NCI-H146 treated with DMSO at 0.1 percent for 48 hours (cell line): ENCODE results near the gene HMX3.
A peak's percentile ranks its signal among the peaks of the same experiment; 100 is the strongest.

Source experiments
- DNase-seq: peaks from one replicate; lab custom pipeline; 2025; ENCODE audit not compliant: unreplicated experiment; lab: John Stamatoyannopoulos, UW

The HMX3 gene

GRCh38 chr10:123146894-123147634 lies 11.3 kb downstream of the HMX3 start:
- DNase-seq = no peak

- DNase-seq = no peak
These were observed 12.1 kb downstream of the HMX3 start, which contains the start of gene HMX2 for GRCh38 chr10:123147635-123148413. Gene HMX2, plus strand, starts transcription at chr10:123148136. Its CDS starts 243 bp downstream, at chr10:123148379.

GRCh38 chr10:123148414-123149161 lies 12.8 kb downstream of the HMX3 start:
- peak; percentile 42 for DNase-seq

- no peak for DNase-seq
These were observed 13.4 kb downstream of the HMX3 start for GRCh38 chr10:123149162-123149567.

- DNase-seq = no peak
These were observed 13.9 kb downstream of the HMX3 start for GRCh38 chr10:123149568-123150270.

GRCh38 chr10:123150271-123150985 lies 14.7 kb downstream of the HMX3 start:
- no peak for DNase-seq

GRCh38 chr10:123150986-123151736 lies 15.4 kb downstream of the HMX3 start:
- no peak for DNase-seq

- no peak for DNase-seq
These were observed 16.0 kb downstream of the HMX3 start for GRCh38 chr10:123151737-123152135.

GRCh38 chr10:123153486-123154091 lies 17.8 kb downstream of the HMX3 start:
- DNase-seq = no peak

GRCh38 chr10:123154092-123154710 lies 18.4 kb downstream of the HMX3 start, which contains the start of gene BUB3:
Gene BUB3, plus strand, starts transcription at chr10:123154402. Its CDS starts 516 bp downstream, at chr10:123154918.
- peak; percentile 99 for DNase-seq

- DNase-seq = peak; percentile 19
These were observed 19.1 kb downstream of the HMX3 start for GRCh38 chr10:123154711-123155505.

- no peak for DNase-seq
These were observed 20.3 kb downstream of the HMX3 start for GRCh38 chr10:123156078-123156477.

GRCh38 chr10:123157210-123157609 lies 21.4 kb downstream of the HMX3 start:
- DNase-seq = no peak

GRCh38 chr10:123158682-123159081 lies 22.9 kb downstream of the HMX3 start:
- no peak for DNase-seq

GRCh38 chr10:123160311-123160980 lies 24.7 kb downstream of the HMX3 start:
- no peak for DNase-seq

GRCh38 chr10:123164319-123164718 lies 28.5 kb downstream of the HMX3 start:
- no peak for DNase-seq

GRCh38 chr10:123165445-123166072 lies 29.8 kb downstream of the HMX3 start:
- DNase-seq = no peak
